Neural progenitor cell (in vitro differentiated cells): Measurements from ENCODE around the gene KDM3B. TPM values are rescaled to one million over a fixed set of nuclear protein-coding genes. Genes with fewer than 3 reads are reported as not detected.

Experiments
- DNase-seq: peaks from one replicate; pipeline ENCODE4 v3.0.0-alpha.2; 2016; ENCODE audit warnings: low spot score
- H2AFZ ChIP-seq: fragments of 200-600 bp; sonication (generic); replicated peaks from 2 replicates; pipeline ENCODE4 v1.6.1; 2016; ENCODE audit warnings: antibody characterized with exemption
- H3F3A ChIP-seq: fragments of 200-600 bp; sonication (generic); 2 replicates; pipeline ENCODE4 v1.6.1; 2016; ENCODE audit warnings: antibody characterized with exemption, low read depth
- H3K27ac ChIP-seq: fragments of 200-600 bp; sonication (generic); 2 replicates; pipeline ENCODE4 v1.5.1; 2016; ENCODE audit warnings: mild to moderate bottlenecking
- H3K27me3 ChIP-seq: fragments of 200-600 bp; sonication (generic); 2 replicates; pipeline ENCODE4 v1.6.1; 2016; ENCODE audit warnings: mild to moderate bottlenecking, moderate library complexity
- H3K36me3 ChIP-seq: fragments of 200-600 bp; sonication (generic); 2 replicates; pipeline ENCODE4 v1.5.1; 2016
- H3K4me1 ChIP-seq: fragments of 200-600 bp; sonication (generic); 2 replicates; pipeline ENCODE4 v1.6.1; 2016; ENCODE audit warnings: mixed run types
- H3K4me2 ChIP-seq: fragments of 200-600 bp; sonication (generic); 2 replicates; pipeline ENCODE4 v1.6.1; 2016
- H3K4me3 ChIP-seq: fragments of 200-600 bp; sonication (generic); 2 replicates; pipeline ENCODE4 v1.5.1; 2016
- H3K79me2 ChIP-seq: fragments of 200-600 bp; sonication (generic); 2 replicates; pipeline ENCODE4 v1.6.1; 2016; ENCODE audit warnings: low read depth
- H3K9ac ChIP-seq: fragments of 200-600 bp; sonication (generic); 2 replicates; pipeline ENCODE4 v1.6.1; 2016
- H3K9me3 ChIP-seq: fragments of 200-600 bp; sonication (generic); 2 replicates; pipeline ENCODE4 v1.5.1; 2016; ENCODE audit warnings: low read depth
- H4K20me1 ChIP-seq: fragments of 200-600 bp; sonication (generic); 2 replicates; pipeline ENCODE4 v1.6.1; 2016; ENCODE audit warnings: low read depth
- H3K27ac Mint-ChIP-seq: 3 replicates; pipeline ENCODE4 v1.8.0; 2021; ENCODE audit warnings: mixed read lengths
- H3K27me3 Mint-ChIP-seq: 2 replicates; pipeline ENCODE4 v1.8.0; 2022; ENCODE audit warnings: low read depth, mild to moderate bottlenecking, inconsistent platforms, moderate library complexity, mixed read lengths; ENCODE audit not compliant: insufficient read depth
- H3K36me3 Mint-ChIP-seq: 3 replicates; pipeline ENCODE4 v1.8.0; 2021; ENCODE audit warnings: mixed read lengths
- H3K4me1 Mint-ChIP-seq: 3 replicates; pipeline ENCODE4 v1.8.0; 2021; ENCODE audit warnings: mixed read lengths
- H3K4me3 Mint-ChIP-seq: 3 replicates; pipeline ENCODE4 v1.8.0; 2021; ENCODE audit warnings: mild to moderate bottlenecking, moderate library complexity, mixed read lengths
- H3K9me3 Mint-ChIP-seq: 3 replicates; pipeline ENCODE4 v1.8.0; 2020; ENCODE audit warnings: mixed read lengths
- CTCF ChIP-seq: fragments of 200-600 bp; sonication (generic); IDR thresholded peaks from 2 replicates; pipeline ENCODE4 v1.5.1; 2017; ENCODE audit warnings: antibody characterized with exemption, mild to moderate bottlenecking
- EZH2 ChIP-seq: fragments of 200-600 bp; sonication (generic); IDR thresholded peaks from 2 replicates; pipeline ENCODE4 v1.6.1; 2017; ENCODE audit warnings: antibody characterized with exemption, mild to moderate bottlenecking, moderate library complexity
- EZH2phosphoT487 ChIP-seq: fragments of 200-600 bp; sonication (generic); IDR thresholded peaks from 2 replicates; pipeline ENCODE4 v1.6.1; 2017; ENCODE audit warnings: antibody characterized with exemption
- total RNA-seq: library from RNA; depleted of rRNA; stranded (reverse); fragments of >200 nt; gene quantifications from 2 replicates; pipeline ENCODE4 v1.2.3, GENCODE V29; 2015; ENCODE audit warnings: low replicate concordance

KDM3B gene
- total RNA-seq, 1 donor from 2014 or later = 136 TPM

DNA sequence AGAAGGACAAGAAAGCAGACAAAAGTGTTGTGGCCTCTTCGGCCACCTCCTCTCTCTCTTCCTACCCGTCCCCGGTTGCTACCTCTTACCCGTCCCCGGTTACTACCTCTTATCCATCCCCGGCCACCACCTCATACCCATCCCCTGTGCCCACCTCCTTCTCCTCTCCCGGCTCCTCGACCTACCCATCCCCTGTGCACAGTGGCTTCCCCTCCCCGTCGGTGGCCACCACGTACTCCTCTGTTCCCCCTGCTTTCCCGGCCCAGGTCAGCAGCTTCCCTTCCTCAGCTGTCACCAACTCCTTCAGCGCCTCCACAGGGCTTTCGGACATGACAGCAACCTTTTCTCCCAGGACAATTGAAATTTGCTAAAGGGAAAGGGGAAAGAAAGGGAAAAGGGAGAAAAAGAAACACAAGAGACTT lies 115.2 kb downstream of the KDM3B start:
- H3K27ac ChIP-seq = no peak overlapping the region
- H3K4me1 ChIP-seq = peaks cover 9% of the 10 kb centered on the region
- peak overlapping the region; percentile 78 for H3K27ac Mint-ChIP-seq
- TF ChIP-seq EZH2phosphoT487 (no peak), CTCF (no peak), EZH2 (no peak)
- H3K4me1 Mint-ChIP-seq = peaks cover 29% of the 10 kb centered on the region
- H3K36me3 ChIP-seq = no peaks in the 10 kb centered on the region
- H3K4me3 ChIP-seq = peak overlapping the region; percentile 90
- peaks cover 11% of the 10 kb centered on the region for H3K79me2 ChIP-seq
- H3F3A ChIP-seq = peaks cover 34% of the 10 kb centered on the region
- peaks cover 8% of the 10 kb centered on the region for H3K9me3 Mint-ChIP-seq
- H3K27me3 ChIP-seq = peaks cover 32% of the 10 kb centered on the region
- no peaks in the 10 kb centered on the region for H3K9me3 ChIP-seq
- peaks cover 27% of the 10 kb centered on the region for H3K27me3 Mint-ChIP-seq
- peak overlapping the region; percentile 91 for H3K4me3 Mint-ChIP-seq
- peaks cover 22% of the 10 kb centered on the region for H3K36me3 Mint-ChIP-seq
- peak overlapping the region; percentile 92 for H3K4me2 ChIP-seq
- peaks cover 30% of the 10 kb centered on the region for H4K20me1 ChIP-seq
- DNase-seq = no peak
- no peak overlapping the region for H2AFZ ChIP-seq
- H3K9ac ChIP-seq = no peak overlapping the region

DNA sequence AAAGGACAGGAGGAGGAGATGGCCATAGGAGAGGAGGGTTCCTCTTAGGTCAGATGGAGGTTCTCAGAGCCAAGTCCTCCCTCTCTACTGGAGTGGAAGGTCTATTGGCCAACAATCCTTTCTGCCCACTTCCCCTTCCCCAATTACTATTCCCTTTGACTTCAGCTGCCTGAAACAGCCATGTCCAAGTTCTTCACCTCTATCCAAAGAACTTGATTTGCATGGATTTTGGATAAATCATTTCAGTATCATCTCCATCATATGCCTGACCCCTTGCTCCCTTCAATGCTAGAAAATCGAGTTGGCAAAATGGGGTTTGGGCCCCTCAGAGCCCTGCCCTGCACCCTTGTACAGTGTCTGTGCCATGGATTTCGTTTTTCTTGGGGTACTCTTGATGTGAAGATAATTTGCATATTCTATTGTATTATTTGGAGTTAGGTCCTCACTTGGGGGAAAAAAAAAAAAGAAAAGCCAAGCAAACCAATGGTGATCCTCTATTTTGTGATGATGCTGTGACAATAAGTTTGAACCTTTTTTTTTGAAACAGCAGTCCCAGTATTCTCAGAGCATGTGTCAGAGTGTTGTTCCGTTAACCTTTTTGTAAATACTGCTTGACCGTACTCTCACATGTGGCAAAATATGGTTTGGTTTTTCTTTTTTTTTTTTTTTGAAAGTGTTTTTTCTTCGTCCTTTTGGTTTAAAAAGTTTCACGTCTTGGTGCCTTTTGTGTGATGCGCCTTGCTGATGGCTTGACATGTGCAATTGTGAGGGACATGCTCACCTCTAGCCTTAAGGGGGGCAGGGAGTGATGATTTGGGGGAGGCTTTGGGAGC lies 115.9 kb downstream of the KDM3B start:
- Histone ChIP-seq H3K79me2 (peaks cover 11% of the 10 kb centered on the region), H3K27me3 (peaks cover 32% of the 10 kb centered on the region), H4K20me1 (peaks cover 30% of the 10 kb centered on the region), H3K4me1 (peaks cover 9% of the 10 kb centered on the region), H3K9ac (no peak overlapping the region), H3K4me2 (peak overlapping the region; percentile 92), H3K9me3 (no peaks in the 10 kb centered on the region), H3K27ac (no peak overlapping the region), H3F3A (peaks cover 28% of the 10 kb centered on the region), H2AFZ (no peak overlapping the region), H3K36me3 (no peaks in the 10 kb centered on the region), H3K4me3 (peak overlapping the region; percentile 90)
- no peak for DNase-seq
- Mint-ChIP-seq H3K27me3 (peaks cover 28% of the 10 kb centered on the region), H3K36me3 (peaks cover 22% of the 10 kb centered on the region), H3K9me3 (peaks cover 8% of the 10 kb centered on the region), H3K27ac (peak overlapping the region; percentile 78), H3K4me3 (peak overlapping the region; percentile 91), H3K4me1 (peaks cover 29% of the 10 kb centered on the region)
- no peak for TF ChIP-seq EZH2
- TF ChIP-seq EZH2phosphoT487 = no peak
- no peak for TF ChIP-seq CTCF

DNA sequence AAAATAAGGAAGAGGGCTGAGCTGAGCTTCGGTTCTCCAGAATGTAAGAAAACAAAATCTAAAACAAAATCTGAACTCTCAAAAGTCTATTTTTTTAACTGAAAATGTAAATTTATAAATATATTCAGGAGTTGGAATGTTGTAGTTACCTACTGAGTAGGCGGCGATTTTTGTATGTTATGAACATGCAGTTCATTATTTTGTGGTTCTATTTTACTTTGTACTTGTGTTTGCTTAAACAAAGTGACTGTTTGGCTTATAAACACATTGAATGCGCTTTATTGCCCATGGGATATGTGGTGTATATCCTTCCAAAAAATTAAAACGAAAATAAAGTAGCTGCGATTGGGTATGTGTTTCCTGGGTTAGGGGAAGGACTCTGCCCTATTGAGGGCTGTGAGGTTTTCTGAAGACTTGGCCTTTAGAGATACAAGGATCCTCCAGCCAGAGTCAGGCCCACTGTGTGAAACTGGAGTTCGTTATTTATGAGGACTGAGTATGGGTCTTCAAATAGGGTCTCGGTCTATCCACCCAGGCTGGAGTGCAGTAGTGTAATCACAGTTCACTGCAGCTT lies 116.6 kb downstream of the KDM3B start:
- Histone ChIP-seq H3K4me1 (peaks cover 9% of the 10 kb centered on the region), H3K27ac (no peak overlapping the region), H3K36me3 (no peaks in the 10 kb centered on the region), H4K20me1 (peaks cover 30% of the 10 kb centered on the region), H3K4me3 (no peak overlapping the region), H3K9ac (no peak overlapping the region), H3K79me2 (peaks cover 11% of the 10 kb centered on the region), H3K9me3 (no peaks in the 10 kb centered on the region), H2AFZ (no peak overlapping the region), H3K27me3 (peaks cover 32% of the 10 kb centered on the region), H3F3A (peaks cover 22% of the 10 kb centered on the region), H3K4me2 (peak overlapping the region; percentile 92)
- peaks cover 28% of the 10 kb centered on the region for H3K27me3 Mint-ChIP-seq
- peaks cover 22% of the 10 kb centered on the region for H3K36me3 Mint-ChIP-seq
- H3K4me1 Mint-ChIP-seq = peaks cover 29% of the 10 kb centered on the region
- H3K9me3 Mint-ChIP-seq = peaks cover 8% of the 10 kb centered on the region
- DNase-seq = no peak
- peak overlapping the region; percentile 91 for H3K4me3 Mint-ChIP-seq
- no peak overlapping the region for H3K27ac Mint-ChIP-seq
- TF ChIP-seq CTCF = no peak
